Skin epidermis (tissue), 12 donors: Measurements from ENCODE around the gene MRLN.
"Not testable (repeated sequence)": the region's sequence is repeated elsewhere in the genome, so short reads cannot be mapped to it uniquely, and the experiment has no call there.

Experiments used
- H3K27ac ChIP-seq, 21 experiments: fragments of 200-600 bp; sonication (generic) in 11 of 21; one replicate each; pipeline ENCODE4 v1.5.0; 2020; ENCODE audit warnings: mild to moderate bottlenecking in 3 of 21, inconsistent platforms in 2 of 21, moderate library complexity in 2 of 21
- H3K4me3 ChIP-seq, 7 experiments: fragments of 200-600 bp; sonication (generic) in 2 of 7; one replicate each; pipeline ENCODE4 v1.5.0; 2020; ENCODE audit warnings: inconsistent platforms in 2 of 7, mild to moderate bottlenecking in 2 of 7, moderate library complexity in 1 of 7

The MRLN gene

GRCh38 chr10:59753267-59753666, at the start of gene MRLN:
Gene MRLN, minus strand, starts transcription at chr10:59753455.
- Histone ChIP-seq H3K27ac (no peak within 1 kb of the TSS), H3K4me3 (no peak within 1 kb of the TSS)

GRCh38 chr10:59801171-59801570, 47.9 kb upstream of the MRLN start:
- H3K27ac ChIP-seq = no peak overlapping the region
- H3K4me3 ChIP-seq = no peak overlapping the region

- H3K4me3 ChIP-seq = no peak overlapping the region
- H3K27ac ChIP-seq = no peak overlapping the region
Measured at GRCh38 chr10:59799421-59799820, 46.2 kb upstream of the MRLN start.

- Histone ChIP-seq H3K27ac (no peak overlapping the region), H3K4me3 (no peak overlapping the region)
Measured at GRCh38 chr10:59793919-59794318, 40.7 kb upstream of the MRLN start.

- no peak overlapping the region for H3K4me3 ChIP-seq
- no peak overlapping the region for H3K27ac ChIP-seq
Measured at GRCh38 chr10:59792812-59793211, 39.6 kb upstream of the MRLN start.

GRCh38 chr10:59791601-59792000, 38.3 kb upstream of the MRLN start:
- Histone ChIP-seq H3K4me3 (no peak overlapping the region), H3K27ac (no peak overlapping the region)

- H3K27ac ChIP-seq, H3K4me3 ChIP-seq: not testable (repeated sequence)
Measured at GRCh38 chr10:59790080-59790479, 36.8 kb upstream of the MRLN start.

- not testable (repeated sequence) for H3K27ac ChIP-seq, H3K4me3 ChIP-seq
Measured at GRCh38 chr10:59788914-59789313, 35.7 kb upstream of the MRLN start.

GRCh38 chr10:59787032-59787431, 33.8 kb upstream of the MRLN start:
- not testable (repeated sequence) for H3K4me3 ChIP-seq

GRCh38 chr10:59785476-59785875, 32.2 kb upstream of the MRLN start:
- H3K27ac ChIP-seq, H3K4me3 ChIP-seq: not testable (repeated sequence)

More at GRCh38 chr10:59787032-59787431, 33.8 kb upstream of the MRLN start:
- H3K27ac ChIP-seq = not testable (repeated sequence)

- no peak overlapping the region for H3K4me3 ChIP-seq
- H3K27ac ChIP-seq = no peak overlapping the region
Measured at GRCh38 chr10:59781511-59781910, 28.3 kb upstream of the MRLN start.

GRCh38 chr10:59779756-59780533, 26.7 kb upstream of the MRLN start:
- Histone ChIP-seq H3K27ac (no peak overlapping the region), H3K4me3 (no peak overlapping the region)

- Histone ChIP-seq H3K27ac (no peak overlapping the region), H3K4me3 (no peak overlapping the region)
Measured at GRCh38 chr10:59774451-59774850, 21.2 kb upstream of the MRLN start.

GRCh38 chr10:59773088-59773487, 19.8 kb upstream of the MRLN start:
- H3K27ac ChIP-seq = no peak overlapping the region
- no peak overlapping the region for H3K4me3 ChIP-seq

GRCh38 chr10:59771162-59771807, 18.0 kb upstream of the MRLN start:
- H3K27ac ChIP-seq = no peak overlapping the region
- H3K4me3 ChIP-seq = no peak overlapping the region

GRCh38 chr10:59770689-59771088, 17.4 kb upstream of the MRLN start:
- no peak overlapping the region for H3K27ac ChIP-seq
- no peak overlapping the region for H3K4me3 ChIP-seq

GRCh38 chr10:59762505-59762904, 9.2 kb upstream of the MRLN start:
- Histone ChIP-seq H3K27ac (no peak overlapping the region), H3K4me3 (no peak overlapping the region)

- Histone ChIP-seq H3K4me3 (no peak overlapping the region), H3K27ac (no peak overlapping the region)
Measured at GRCh38 chr10:59757966-59758365, 4.7 kb upstream of the MRLN start.

GRCh38 chr10:59754951-59755350, 1.7 kb upstream of the MRLN start:
- no peak overlapping the region for H3K27ac ChIP-seq

GRCh38 chr10:59752278-59752940, 846 bp downstream of the MRLN start:
- Histone ChIP-seq H3K4me3 (no peak overlapping the region), H3K27ac (no peak overlapping the region)

More at GRCh38 chr10:59754951-59755350, 1.7 kb upstream of the MRLN start:
- H3K4me3 ChIP-seq = no peak overlapping the region
